Testis (tissue), 2 donors: ENCODE measurements around the gene NDUFV2.

ENCODE experiments used
- POLR2A ChIP-seq: fragments of 450-650 bp; IDR thresholded peaks from one replicate; pipeline ENCODE4 v1.6.1; 2017; ENCODE audit warnings: antibody characterized with exemption, mild to moderate bottlenecking, moderate library complexity
- TF ChIP-seq, protein P1 (sequence below), 3 experiments: fragments of 450-650 bp in 2 of 3; fragments of 200-600 bp in 1 of 3; sonication (generic) in 1 of 3; IDR thresholded peaks; one replicate each; pipeline ENCODE4 v1.5.1; 2016 to 2019; ENCODE audit warnings: antibody characterized with exemption in 3 of 3, mild to moderate bottlenecking in 2 of 3, moderate library complexity in 1 of 3

DNA sequence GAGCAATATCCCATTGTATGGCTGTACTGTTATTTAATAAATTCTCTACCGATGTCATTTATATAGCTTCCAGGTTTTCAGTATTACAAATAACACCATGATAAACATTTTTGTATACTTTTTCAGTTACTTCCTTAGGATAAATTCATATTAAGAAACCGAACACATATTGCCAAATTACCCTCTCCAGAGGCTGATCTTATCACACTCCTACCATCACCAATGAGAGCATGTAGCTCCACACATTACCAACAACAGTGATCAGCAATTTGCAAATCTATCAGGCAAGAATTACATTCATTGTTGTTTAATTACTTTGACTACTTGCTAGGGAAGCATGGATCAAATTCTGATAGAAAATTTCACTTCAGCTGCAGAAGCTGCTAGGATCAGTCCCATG, 5.8 kb upstream of the NDUFV2 start:
- TF ChIP-seq, protein P1, sequence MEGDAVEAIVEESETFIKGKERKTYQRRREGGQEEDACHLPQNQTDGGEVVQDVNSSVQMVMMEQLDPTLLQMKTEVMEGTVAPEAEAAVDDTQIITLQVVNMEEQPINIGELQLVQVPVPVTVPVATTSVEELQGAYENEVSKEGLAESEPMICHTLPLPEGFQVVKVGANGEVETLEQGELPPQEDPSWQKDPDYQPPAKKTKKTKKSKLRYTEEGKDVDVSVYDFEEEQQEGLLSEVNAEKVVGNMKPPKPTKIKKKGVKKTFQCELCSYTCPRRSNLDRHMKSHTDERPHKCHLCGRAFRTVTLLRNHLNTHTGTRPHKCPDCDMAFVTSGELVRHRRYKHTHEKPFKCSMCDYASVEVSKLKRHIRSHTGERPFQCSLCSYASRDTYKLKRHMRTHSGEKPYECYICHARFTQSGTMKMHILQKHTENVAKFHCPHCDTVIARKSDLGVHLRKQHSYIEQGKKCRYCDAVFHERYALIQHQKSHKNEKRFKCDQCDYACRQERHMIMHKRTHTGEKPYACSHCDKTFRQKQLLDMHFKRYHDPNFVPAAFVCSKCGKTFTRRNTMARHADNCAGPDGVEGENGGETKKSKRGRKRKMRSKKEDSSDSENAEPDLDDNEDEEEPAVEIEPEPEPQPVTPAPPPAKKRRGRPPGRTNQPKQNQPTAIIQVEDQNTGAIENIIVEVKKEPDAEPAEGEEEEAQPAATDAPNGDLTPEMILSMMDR (IDR thresholded peaks at IDR 0.05): no peak
- no peak for TF ChIP-seq POLR2A
